ENCODE results near the gene LRBA.
"Not testable (repeated sequence)": the region's sequence is repeated elsewhere in the genome, so short reads cannot be mapped to it uniquely, and the experiment has no call there.

The LRBA gene

DNA sequence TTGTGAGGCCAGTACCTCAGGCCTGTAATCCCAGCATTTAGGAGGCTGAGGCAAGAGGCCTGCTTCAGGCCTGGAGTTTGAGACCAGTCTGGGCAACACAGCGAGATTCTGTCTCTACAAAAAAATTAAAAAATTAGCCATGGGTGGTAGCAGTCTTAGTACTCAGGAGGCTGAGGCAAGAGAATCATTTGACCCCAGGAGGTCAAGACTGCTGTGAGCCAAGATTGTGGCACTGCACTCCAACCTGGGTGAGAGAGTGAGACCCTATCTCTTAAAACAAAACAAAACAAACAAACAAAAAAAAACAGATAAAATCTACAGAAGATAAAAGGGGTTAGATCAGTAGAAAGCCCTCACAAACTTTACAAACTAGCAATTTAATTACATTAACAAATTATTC, 352.4 kb downstream of the LRBA start:
- DNase-seq (ENCODE audit: extremely low read depth, low read depth): no peak
- no peak overlapping the region for H3K4me3 ChIP-seq (replicated peaks; ENCODE audit: low read depth, low read length)
- TF ChIP-seq, protein P1, sequence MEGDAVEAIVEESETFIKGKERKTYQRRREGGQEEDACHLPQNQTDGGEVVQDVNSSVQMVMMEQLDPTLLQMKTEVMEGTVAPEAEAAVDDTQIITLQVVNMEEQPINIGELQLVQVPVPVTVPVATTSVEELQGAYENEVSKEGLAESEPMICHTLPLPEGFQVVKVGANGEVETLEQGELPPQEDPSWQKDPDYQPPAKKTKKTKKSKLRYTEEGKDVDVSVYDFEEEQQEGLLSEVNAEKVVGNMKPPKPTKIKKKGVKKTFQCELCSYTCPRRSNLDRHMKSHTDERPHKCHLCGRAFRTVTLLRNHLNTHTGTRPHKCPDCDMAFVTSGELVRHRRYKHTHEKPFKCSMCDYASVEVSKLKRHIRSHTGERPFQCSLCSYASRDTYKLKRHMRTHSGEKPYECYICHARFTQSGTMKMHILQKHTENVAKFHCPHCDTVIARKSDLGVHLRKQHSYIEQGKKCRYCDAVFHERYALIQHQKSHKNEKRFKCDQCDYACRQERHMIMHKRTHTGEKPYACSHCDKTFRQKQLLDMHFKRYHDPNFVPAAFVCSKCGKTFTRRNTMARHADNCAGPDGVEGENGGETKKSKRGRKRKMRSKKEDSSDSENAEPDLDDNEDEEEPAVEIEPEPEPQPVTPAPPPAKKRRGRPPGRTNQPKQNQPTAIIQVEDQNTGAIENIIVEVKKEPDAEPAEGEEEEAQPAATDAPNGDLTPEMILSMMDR (IDR thresholded peaks at IDR 0.05; ENCODE audit: low read depth, low read length, missing control alignments): no peak

DNA sequence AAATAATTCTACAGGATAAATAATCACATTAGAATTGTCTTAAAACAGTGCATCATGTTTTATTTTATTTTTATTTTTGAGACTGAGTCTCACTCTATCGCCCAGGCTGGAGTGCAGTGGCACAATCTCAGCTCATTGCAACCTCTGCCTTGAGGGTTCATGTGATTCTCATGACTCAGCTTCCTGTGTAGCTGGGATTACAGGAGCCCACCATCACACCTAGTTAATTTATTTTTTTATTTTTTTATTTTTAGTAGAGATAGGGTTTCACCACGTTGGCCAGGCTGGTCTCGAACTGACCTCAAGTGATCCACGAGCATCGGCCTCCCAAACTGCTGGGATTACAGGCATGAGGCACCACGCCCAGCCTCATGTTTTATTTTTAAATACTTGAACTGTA, 353.5 kb downstream of the LRBA start:
- DNase-seq (ENCODE audit: extremely low read depth, low read depth); H3K4me3 ChIP-seq (replicated peaks; ENCODE audit: low read depth, low read length): not testable (repeated sequence)

DNA sequence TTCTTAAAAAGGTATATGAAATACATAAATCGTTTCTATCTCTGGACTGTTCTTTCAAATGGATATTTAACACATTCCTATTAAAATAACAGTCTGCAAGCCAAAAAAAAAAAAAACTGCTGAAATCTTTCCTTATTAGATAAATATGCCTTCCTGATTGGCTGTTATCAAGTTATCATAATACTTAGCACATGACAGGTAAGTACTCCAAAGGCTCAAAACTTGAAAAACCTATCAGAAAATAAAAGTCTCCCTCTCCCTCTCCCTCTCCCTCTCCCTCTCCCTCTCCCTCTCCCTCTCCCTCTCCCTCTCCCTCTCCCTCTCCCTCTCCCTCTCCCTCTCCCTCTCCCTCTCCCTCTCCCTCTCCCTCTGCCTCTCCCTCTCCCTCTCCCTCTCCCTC, 356.8 kb downstream of the LRBA start:
- not testable (repeated sequence) for DNase-seq (ENCODE audit: extremely low read depth, low read depth); H3K4me3 ChIP-seq (replicated peaks; ENCODE audit: low read depth, low read length)

DNA sequence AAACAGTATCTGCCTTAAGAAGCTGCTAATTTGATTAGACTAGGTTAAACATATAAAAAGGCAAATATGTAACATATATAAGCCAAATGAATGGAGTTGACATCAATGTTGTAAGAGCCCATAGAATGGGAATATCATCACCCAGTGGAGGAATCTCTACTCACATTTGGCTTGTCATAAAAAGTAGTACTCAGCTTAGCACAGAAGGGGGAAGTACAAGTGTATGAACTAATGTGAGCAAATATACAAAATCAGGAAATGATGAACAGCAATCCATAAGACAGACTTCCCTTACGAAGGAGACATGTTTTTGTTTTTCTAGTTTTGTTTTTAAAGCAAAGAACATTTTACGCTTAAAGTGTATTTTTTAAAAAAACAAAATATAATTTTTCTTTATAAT, 358.2 kb downstream of the LRBA start:
- DNase-seq (ENCODE audit: extremely low read depth, low read depth): no peak
- H3K4me3 ChIP-seq (replicated peaks; ENCODE audit: low read depth, low read length): no peak overlapping the region

DNA sequence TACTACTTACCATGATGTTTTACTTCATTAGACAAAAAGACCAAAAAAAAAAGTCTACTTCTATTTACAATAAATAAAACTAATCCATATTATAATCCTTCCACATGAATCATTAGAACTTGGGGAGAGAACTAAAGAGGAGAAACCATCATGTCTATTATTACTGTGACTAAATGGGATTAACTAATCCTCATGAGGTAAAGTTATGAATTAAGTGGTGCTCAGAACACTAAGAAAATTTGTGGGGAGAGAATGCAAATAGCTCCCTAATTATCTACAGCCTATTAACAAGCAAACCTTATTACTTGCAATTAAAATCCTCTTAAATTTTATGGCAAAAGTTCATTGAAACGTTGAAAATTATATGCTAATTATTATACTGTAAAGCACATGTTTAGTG, 364.3 kb downstream of the LRBA start:
- DNase-seq (ENCODE audit: extremely low read depth, low read depth): no peak
- no peak overlapping the region for H3K4me3 ChIP-seq (replicated peaks; ENCODE audit: low read depth, low read length)
- TF ChIP-seq, protein P1 (IDR thresholded peaks at IDR 0.05; ENCODE audit: low read depth, low read length, missing control alignments): no peak

More for the DNA sequence above, 358.2 kb downstream of the LRBA start:
- TF ChIP-seq, protein P1 (IDR thresholded peaks at IDR 0.05; ENCODE audit: low read depth, low read length, missing control alignments): no peak

DNA sequence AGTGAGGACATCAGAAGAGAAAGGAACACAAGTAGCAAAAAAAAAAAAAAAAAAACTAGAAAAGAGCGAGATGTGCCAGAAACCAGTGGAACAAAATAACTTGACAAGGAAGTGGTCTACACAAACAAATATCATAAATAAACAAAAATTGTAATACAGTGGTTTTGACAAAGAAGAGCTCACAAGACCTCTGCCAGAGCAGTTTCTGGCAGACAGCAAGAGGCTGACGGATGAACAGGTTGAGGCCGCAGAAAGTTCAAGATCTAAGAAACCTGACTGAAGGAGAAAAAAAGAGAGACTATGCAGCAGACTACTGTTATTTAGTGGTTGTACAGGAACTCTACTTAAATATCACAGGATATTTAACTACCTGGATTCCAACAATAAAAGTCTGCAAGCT, 367.0 kb downstream of the LRBA start:
- H3K4me3 ChIP-seq (replicated peaks; ENCODE audit: low read depth, low read length): no peak overlapping the region
- TF ChIP-seq, protein P1 (IDR thresholded peaks at IDR 0.05; ENCODE audit: low read depth, low read length, missing control alignments): no peak
- DNase-seq (ENCODE audit: extremely low read depth, low read depth): no peak

DNA sequence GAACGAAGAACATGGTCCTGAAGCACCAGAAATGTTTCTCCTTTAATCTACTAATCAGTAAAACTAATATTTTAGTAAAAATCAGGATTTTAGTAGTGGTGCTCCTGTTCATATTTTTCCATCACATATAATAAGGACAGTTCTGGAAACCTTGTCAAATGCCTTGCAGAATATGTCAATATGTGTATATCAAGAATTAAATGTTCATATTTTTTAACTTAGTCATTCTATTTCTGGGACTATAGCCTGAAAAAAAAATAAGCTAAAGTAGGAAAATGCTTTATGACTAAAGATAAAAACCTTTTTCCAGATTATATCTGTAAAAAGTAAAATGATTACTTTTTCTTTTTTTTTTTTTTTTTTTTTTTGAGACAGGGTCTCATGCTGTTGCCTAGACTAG, 368.1 kb downstream of the LRBA start:
- DNase-seq (ENCODE audit: extremely low read depth, low read depth): no peak
- H3K4me3 ChIP-seq (replicated peaks; ENCODE audit: low read depth, low read length): no peak overlapping the region
- TF ChIP-seq, protein P1 (IDR thresholded peaks at IDR 0.05; ENCODE audit: low read depth, low read length, missing control alignments): no peak

DNA sequence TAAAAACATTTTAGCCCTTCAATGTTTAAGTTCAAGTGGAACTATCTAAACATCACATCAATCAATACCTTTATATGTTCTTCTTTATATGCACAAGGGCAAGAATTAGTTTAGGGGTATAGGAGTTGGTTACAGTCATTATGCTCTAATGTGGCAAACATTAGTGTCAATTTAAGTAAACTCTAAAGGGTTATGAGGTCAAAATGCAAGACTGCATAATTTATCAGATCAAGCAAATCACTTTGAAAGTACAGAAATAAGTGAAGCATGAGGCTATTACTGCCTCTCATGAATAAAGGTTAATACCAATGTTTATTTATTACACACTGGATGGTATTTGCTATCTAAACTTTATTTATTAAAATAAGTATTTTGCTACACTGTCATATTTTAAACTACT, 373.5 kb downstream of the LRBA start:
- DNase-seq (ENCODE audit: extremely low read depth, low read depth): no peak
- TF ChIP-seq, protein P1 (IDR thresholded peaks at IDR 0.05; ENCODE audit: low read depth, low read length, missing control alignments): no peak
- no peak overlapping the region for H3K4me3 ChIP-seq (replicated peaks; ENCODE audit: low read depth, low read length)
